GM18951 (cell line): ENCODE results near the gene FRMD4A.

Experiments
- POLR2A ChIP-seq: IDR thresholded peaks from 4 replicates; pipeline ENCODE4 v1.6.1; 2011; ENCODE audit warnings: mild to moderate bottlenecking; ENCODE audit not compliant: insufficient read length, insufficient read depth; ENCODE audit errors: extremely low read depth
- in situ Hi-C: fragments of 300-500 bp; cut with MboI; formaldehyde crosslinking; loops from one replicate; pipeline ENCODE4 v1.12.0; 2022; ENCODE audit warnings: low sequenced_read_pairs, mixed read lengths, inconsistent platforms; ENCODE audit not compliant: unreplicated experiment

The FRMD4A gene

GRCh38 chr10:13642293-13642692 is 688.4 kb downstream of the FRMD4A start:
- no peak for TF ChIP-seq POLR2A
- in situ Hi-C loops: no loop called here

GRCh38 chr10:13637894-13638293 is 692.8 kb downstream of the FRMD4A start:
- in situ Hi-C loops: no loop called here
- no peak for TF ChIP-seq POLR2A

- in situ Hi-C loops: no loop called here
- TF ChIP-seq POLR2A: no peak
These were observed 693.3 kb downstream of the FRMD4A start for GRCh38 chr10:13637303-13637856.

GRCh38 chr10:13636776-13637175 is 693.9 kb downstream of the FRMD4A start:
- in situ Hi-C loops: no loop called here
- TF ChIP-seq POLR2A: no peak

- in situ Hi-C loops: no loop called here
- no peak for TF ChIP-seq POLR2A
These were observed 696.5 kb downstream of the FRMD4A start for GRCh38 chr10:13634207-13634606.

GRCh38 chr10:13633689-13634088 is 697.0 kb downstream of the FRMD4A start:
- in situ Hi-C loops: no loop called here
- TF ChIP-seq POLR2A: no peak

GRCh38 chr10:13632884-13633440 is 697.8 kb downstream of the FRMD4A start:
- no peak for TF ChIP-seq POLR2A

GRCh38 chr10:13632440-13632839 is 698.3 kb downstream of the FRMD4A start:
- in situ Hi-C loops: no loop called here
- TF ChIP-seq POLR2A: no peak

More at GRCh38 chr10:13632884-13633440, 697.8 kb downstream of the FRMD4A start:
- in situ Hi-C loops: no loop called here

- in situ Hi-C loops: no loop called here
- TF ChIP-seq POLR2A: no peak
These were observed 699.1 kb downstream of the FRMD4A start for GRCh38 chr10:13631594-13631993.

- no peak for TF ChIP-seq POLR2A
- in situ Hi-C loops: no loop called here
These were observed 700.5 kb downstream of the FRMD4A start for GRCh38 chr10:13630231-13630630.

- in situ Hi-C loops: no loop called here
- no peak for TF ChIP-seq POLR2A
These were observed 701.6 kb downstream of the FRMD4A start for GRCh38 chr10:13629116-13629515.

- TF ChIP-seq POLR2A: no peak
- in situ Hi-C loops: no loop called here
These were observed 702.1 kb downstream of the FRMD4A start for GRCh38 chr10:13628661-13629060.

- in situ Hi-C loops: no loop called here
- TF ChIP-seq POLR2A: no peak
These were observed 703.0 kb downstream of the FRMD4A start for GRCh38 chr10:13627459-13628310.

- in situ Hi-C loops: no loop called here
- TF ChIP-seq POLR2A: no peak
These were observed 706.1 kb downstream of the FRMD4A start for GRCh38 chr10:13624630-13625029.
